ENCODE results near the gene FDXR. TPM values are rescaled to one million over a fixed set of nuclear protein-coding genes. Genes with fewer than 3 reads are reported as not detected.
A peak's percentile ranks its signal among the peaks of the same experiment; 100 is the strongest.

The FDXR gene
- total RNA-seq, 1 donor from 2014 or later: 7.4 TPM

GRCh38 chr17:74882517-74883240 lies 9.9 kb upstream of the FDXR start:
- peak; percentile 22 for DNase-seq (ENCODE audit: low spot score)
- Histone ChIP-seq H3K4me1 (peaks cover 6% of the 10 kb centered on the region), H3K9ac (no peak overlapping the region), H3K4me2 (peak overlapping the region; percentile 13), H3K27me3 (no peaks in the 10 kb centered on the region), H3F3A (ENCODE audit: low read depth) (no peaks in the 10 kb centered on the region), H4K20me1 (ENCODE audit: low read depth) (no peaks in the 10 kb centered on the region), H2AFZ (replicated peaks) (no peak overlapping the region), H3K27ac (no peak overlapping the region), H3K79me2 (ENCODE audit: low read depth) (no peaks in the 10 kb centered on the region), H3K36me3 (no peaks in the 10 kb centered on the region), H3K4me3 (no peak overlapping the region), H3K9me3 (ENCODE audit: low read depth) (no peaks in the 10 kb centered on the region)
- no peak overlapping the region for H3K27ac Mint-ChIP-seq
- TF ChIP-seq EZH2 (IDR thresholded peaks at IDR 0.05) (no peak), CTCF (IDR thresholded peaks at IDR 0.05) (no peak), EZH2phosphoT487 (IDR thresholded peaks at IDR 0.05) (no peak)
- peaks cover 6% of the 10 kb centered on the region for H3K4me1 Mint-ChIP-seq
- no peak overlapping the region for H3K4me3 Mint-ChIP-seq
- H3K9me3 Mint-ChIP-seq: no peaks in the 10 kb centered on the region
- peaks cover 20% of the 10 kb centered on the region for H3K27me3 Mint-ChIP-seq (ENCODE audit: insufficient read depth, low read depth)
- H3K36me3 Mint-ChIP-seq: no peaks in the 10 kb centered on the region

- no peaks in the 10 kb centered on the region for H4K20me1 ChIP-seq (ENCODE audit: low read depth)
- Mint-ChIP-seq H3K9me3 (no peaks in the 10 kb centered on the region), H3K36me3 (no peaks in the 10 kb centered on the region), H3K4me3 (no peak overlapping the region), H3K27me3 (ENCODE audit: insufficient read depth, low read depth) (peaks cover 17% of the 10 kb centered on the region), H3K27ac (no peak overlapping the region), H3K4me1 (peaks cover 6% of the 10 kb centered on the region)
- no peak overlapping the region for H3K4me2 ChIP-seq
- no peaks in the 10 kb centered on the region for H3K79me2 ChIP-seq (ENCODE audit: low read depth)
- H3K9ac ChIP-seq: no peak overlapping the region
- H3K27ac ChIP-seq: no peak overlapping the region
- no peak overlapping the region for H3K4me3 ChIP-seq
- H2AFZ ChIP-seq (replicated peaks): no peak overlapping the region
- peaks cover 6% of the 10 kb centered on the region for H3K4me1 ChIP-seq
- H3K36me3 ChIP-seq: no peaks in the 10 kb centered on the region
- no peak for TF ChIP-seq EZH2 (IDR thresholded peaks at IDR 0.05)
- no peak for DNase-seq (ENCODE audit: low spot score)
- H3K27me3 ChIP-seq: no peaks in the 10 kb centered on the region
- H3F3A ChIP-seq (ENCODE audit: low read depth): no peaks in the 10 kb centered on the region
- H3K9me3 ChIP-seq (ENCODE audit: low read depth): no peaks in the 10 kb centered on the region
These were observed 8.3 kb upstream of the FDXR start for GRCh38 chr17:74881073-74881472.

- peaks cover 6% of the 10 kb centered on the region for H3K4me1 ChIP-seq
- no peak overlapping the region for H3K4me3 ChIP-seq
- H3F3A ChIP-seq (ENCODE audit: low read depth): no peaks in the 10 kb centered on the region
- no peak for DNase-seq (ENCODE audit: low spot score)
- Mint-ChIP-seq H3K27me3 (ENCODE audit: insufficient read depth, low read depth) (peaks cover 17% of the 10 kb centered on the region), H3K4me3 (no peak overlapping the region), H3K27ac (no peak overlapping the region), H3K4me1 (peaks cover 6% of the 10 kb centered on the region), H3K36me3 (no peaks in the 10 kb centered on the region), H3K9me3 (no peaks in the 10 kb centered on the region)
- H3K9me3 ChIP-seq (ENCODE audit: low read depth): no peaks in the 10 kb centered on the region
- no peaks in the 10 kb centered on the region for H3K36me3 ChIP-seq
- H3K79me2 ChIP-seq (ENCODE audit: low read depth): no peaks in the 10 kb centered on the region
- H3K27me3 ChIP-seq: no peaks in the 10 kb centered on the region
- no peak for TF ChIP-seq CTCF (IDR thresholded peaks at IDR 0.05)
- no peak for TF ChIP-seq EZH2phosphoT487 (IDR thresholded peaks at IDR 0.05)
- TF ChIP-seq EZH2 (IDR thresholded peaks at IDR 0.05): no peak
- H2AFZ ChIP-seq (replicated peaks): no peak overlapping the region
- no peak overlapping the region for H3K9ac ChIP-seq
- H4K20me1 ChIP-seq (ENCODE audit: low read depth): no peaks in the 10 kb centered on the region
- H3K4me2 ChIP-seq: no peak overlapping the region
- H3K27ac ChIP-seq: no peak overlapping the region
These were observed 6.5 kb upstream of the FDXR start for GRCh38 chr17:74879308-74879707.

GRCh38 chr17:74878658-74879057 lies 5.9 kb upstream of the FDXR start:
- H3K9me3 Mint-ChIP-seq: no peaks in the 10 kb centered on the region
- H3K36me3 Mint-ChIP-seq: no peaks in the 10 kb centered on the region
- no peak overlapping the region for H3K4me3 ChIP-seq

More at GRCh38 chr17:74878658-74879057, 5.9 kb upstream of the FDXR start:
- no peaks in the 10 kb centered on the region for H3K27me3 ChIP-seq
- TF ChIP-seq EZH2 (IDR thresholded peaks at IDR 0.05) (no peak), CTCF (IDR thresholded peaks at IDR 0.05) (no peak), EZH2phosphoT487 (IDR thresholded peaks at IDR 0.05) (no peak)
- Mint-ChIP-seq H3K4me1 (peaks cover 10% of the 10 kb centered on the region), H3K4me3 (no peak overlapping the region), H3K27ac (no peak overlapping the region), H3K27me3 (ENCODE audit: insufficient read depth, low read depth) (peaks cover 11% of the 10 kb centered on the region)
- H3K79me2 ChIP-seq (ENCODE audit: low read depth): no peaks in the 10 kb centered on the region
- no peak overlapping the region for H2AFZ ChIP-seq (replicated peaks)
- no peak overlapping the region for H3K4me2 ChIP-seq
- H3K9me3 ChIP-seq (ENCODE audit: low read depth): no peaks in the 10 kb centered on the region
- peaks cover 5% of the 10 kb centered on the region for H3F3A ChIP-seq (ENCODE audit: low read depth)
- H3K36me3 ChIP-seq: no peaks in the 10 kb centered on the region
- DNase-seq (ENCODE audit: low spot score): no peak
- no peak overlapping the region for H3K27ac ChIP-seq
- no peaks in the 10 kb centered on the region for H4K20me1 ChIP-seq (ENCODE audit: low read depth)
- peaks cover 11% of the 10 kb centered on the region for H3K4me1 ChIP-seq
- no peak overlapping the region for H3K9ac ChIP-seq

All from neural progenitor cell (in vitro differentiated cells).